ENCODE measurements around the gene FBLN1. TPM values are rescaled to one million over a fixed set of nuclear protein-coding genes. Genes with fewer than 3 reads are reported as not detected.

The FBLN1 gene
- total RNA-seq, 2 donors from 2014 or later = 226 to 305 TPM

- Histone ChIP-seq H3K27me3 (ENCODE audit: control insufficient read depth, insufficient read depth, low read length, poor library complexity, severe bottlenecking) (no peaks in the 10 kb centered on the region), H3K4me1 (ENCODE audit: control insufficient read depth, insufficient read depth, low read length) (no peaks in the 10 kb centered on the region), H3K36me3 (ENCODE audit: control insufficient read depth, insufficient read depth, low read length) (no peaks in the 10 kb centered on the region), H3K9ac (ENCODE audit: extremely low read depth, low read length, poor library complexity, severe bottlenecking) (no peak overlapping the region), H3K27ac (ENCODE audit: low read depth, low read length) (no peak overlapping the region), H3K9me3 (ENCODE audit: control insufficient read depth, low read length) (no peaks in the 10 kb centered on the region), H3K4me3 (ENCODE audit: low read length) (no peak overlapping the region)
- Mint-ChIP-seq H3K9me3 (no peaks in the 10 kb centered on the region), H3K27ac (no peak overlapping the region), H3K36me3 (ENCODE audit: low read depth) (no peaks in the 10 kb centered on the region), H3K27me3 (ENCODE audit: insufficient read depth) (no peaks in the 10 kb centered on the region), H3K4me3 (no peak overlapping the region), H3K4me1 (no peaks in the 10 kb centered on the region)
- no peak for TF ChIP-seq CTCF (conservative IDR thresholded peaks at IDR 0.05)
- no peak for DNase-seq
- 86 to 97% methylated on average over 5 to 7 of the region's 7 CpGs for WGBS, 2 experiments (ENCODE audit: insufficient coverage in 1 of 2, insufficient read length in 1 of 2)
These were observed 76.0 kb downstream of the FBLN1 start for GRCh38 chr22:45578524-45579147.

GRCh38 chr22:45579306-45579705 is 76.6 kb downstream of the FBLN1 start:
- DNase-seq = no peak
- Histone ChIP-seq H3K27me3 (ENCODE audit: control insufficient read depth, insufficient read depth, low read length, poor library complexity, severe bottlenecking) (no peaks in the 10 kb centered on the region), H3K9ac (ENCODE audit: extremely low read depth, low read length, poor library complexity, severe bottlenecking) (no peak overlapping the region), H3K9me3 (ENCODE audit: control insufficient read depth, low read length) (no peaks in the 10 kb centered on the region), H3K4me1 (ENCODE audit: control insufficient read depth, insufficient read depth, low read length) (no peaks in the 10 kb centered on the region), H3K27ac (ENCODE audit: low read depth, low read length) (no peak overlapping the region), H3K4me3 (ENCODE audit: low read length) (no peak overlapping the region), H3K36me3 (ENCODE audit: control insufficient read depth, insufficient read depth, low read length) (no peaks in the 10 kb centered on the region)
- H3K4me1 Mint-ChIP-seq = no peaks in the 10 kb centered on the region
- H3K4me3 Mint-ChIP-seq = no peak overlapping the region
- H3K9me3 Mint-ChIP-seq = no peaks in the 10 kb centered on the region
- WGBS, 2 experiments (ENCODE audit: insufficient coverage in 1 of 2, insufficient read length in 1 of 2) = 94 to 97% methylated on average over 8 to 13 of the region's 13 CpGs
- no peaks in the 10 kb centered on the region for H3K36me3 Mint-ChIP-seq (ENCODE audit: low read depth)
- H3K27ac Mint-ChIP-seq = no peak overlapping the region
- no peak for TF ChIP-seq CTCF (conservative IDR thresholded peaks at IDR 0.05)
- no peaks in the 10 kb centered on the region for H3K27me3 Mint-ChIP-seq (ENCODE audit: insufficient read depth)

- no peak overlapping the region for H3K4me3 Mint-ChIP-seq
- H3K27ac ChIP-seq (ENCODE audit: low read depth, low read length) = no peak overlapping the region
- no peaks in the 10 kb centered on the region for H3K36me3 ChIP-seq (ENCODE audit: control insufficient read depth, insufficient read depth, low read length)
- H3K36me3 Mint-ChIP-seq (ENCODE audit: low read depth) = no peaks in the 10 kb centered on the region
- no peaks in the 10 kb centered on the region for H3K4me1 ChIP-seq (ENCODE audit: control insufficient read depth, insufficient read depth, low read length)
- H3K9me3 Mint-ChIP-seq = no peaks in the 10 kb centered on the region
- no peak for DNase-seq
- H3K9ac ChIP-seq (ENCODE audit: extremely low read depth, low read length, poor library complexity, severe bottlenecking) = no peak overlapping the region
- no peak overlapping the region for H3K4me3 ChIP-seq (ENCODE audit: low read length)
- no peaks in the 10 kb centered on the region for H3K9me3 ChIP-seq (ENCODE audit: control insufficient read depth, low read length)
- TF ChIP-seq CTCF (conservative IDR thresholded peaks at IDR 0.05) = no peak
- no peaks in the 10 kb centered on the region for H3K4me1 Mint-ChIP-seq
- H3K27me3 ChIP-seq (ENCODE audit: control insufficient read depth, insufficient read depth, low read length, poor library complexity, severe bottlenecking) = no peaks in the 10 kb centered on the region
- no peaks in the 10 kb centered on the region for H3K27me3 Mint-ChIP-seq (ENCODE audit: insufficient read depth)
- 94 to 95% methylated on average over 19 to 29 of the region's 29 CpGs for WGBS, 2 experiments (ENCODE audit: insufficient coverage in 1 of 2, insufficient read length in 1 of 2)
- H3K27ac Mint-ChIP-seq = no peak overlapping the region
These were observed 77.4 kb downstream of the FBLN1 start for GRCh38 chr22:45579806-45580725.

Measured in endodermal cell (in vitro differentiated cells).